GM12878 (cell line): ENCODE data around the gene DISP3. TPM values are rescaled to one million over a fixed set of nuclear protein-coding genes. Genes with fewer than 3 reads are reported as not detected.

Experiments
- ATAC-seq: fragments of 200-7000 bp; cut with Tn5 transposase; 3 replicates; pipeline ENCODE4 v1.9.1; 2020; ENCODE audit warnings: mild to moderate bottlenecking, moderate library complexity
- BruUV-seq: library from RNA; stranded (reverse); fragments of 400-500 nt; replicated peaks from 2 replicates; lab custom pipeline; 2021; lab: Mats Ljungman, UMichigan
- CTCF ChIA-PET: fragments of 300-600 bp; sonication (Branson Sonifier 250); formaldehyde crosslinking; extraction: SDS; loops from one replicate; lab custom pipeline; 2021; ENCODE audit warnings: inconsistent platforms; lab: Yijun Ruan, JAX
- POLR2A ChIA-PET: fragments of 350-600 bp; formaldehyde crosslinking; extraction: SDS; loops from one replicate; lab custom pipeline; 2021; ENCODE audit warnings: inconsistent platforms; lab: Charles Lee
- RAD21 ChIA-PET: fragments of 300-600 bp; sonication (Branson Sonifier 250); formaldehyde crosslinking; loops from one replicate; lab custom pipeline; 2023; ENCODE audit warnings: antibody characterized with exemption; ENCODE audit not compliant: unreplicated experiment; lab: Charles Lee
- SMC1A ChIA-PET: fragments of 300-600 bp; sonication (Branson Sonifier 250); formaldehyde crosslinking; loops from one replicate; lab custom pipeline; 2023; ENCODE audit not compliant: unreplicated experiment, uncharacterized antibody; lab: Charles Lee
- DNase-seq: peaks from one replicate; pipeline ENCODE4 v3.0.0-alpha.2; 2011; ENCODE audit warnings: low read depth, low spot score
- FAIRE-seq: peaks from 3 replicates; lab custom pipeline; 2011; peaks lifted over from hg19 to GRCh38; lab: Jason Lieb, UNC
- H2AFZ ChIP-seq: 2 replicates; pipeline ENCODE4 v1.6.0; 2011; ENCODE audit warnings: low read depth, low read length, control low read depth; ENCODE audit not compliant: control insufficient read depth
- H3K27ac ChIP-seq: 2 replicates; pipeline ENCODE4 v1.5.1; 2011; ENCODE audit warnings: control low read depth; ENCODE audit not compliant: control insufficient read depth, insufficient read depth
- H3K27me3 ChIP-seq, 2 experiments: replicated peaks in 1 of 2; 2 replicates each; pipeline versions ENCODE4 v1.6.0 to v1.6.1; 2011; ENCODE audit warnings: low read length in 1 of 2; ENCODE audit not compliant: control insufficient read depth in 2 of 2, insufficient read depth in 2 of 2
- H3K36me3 ChIP-seq, 2 experiments: 2 replicates each; pipeline ENCODE4 v1.5.1; 2011; ENCODE audit warnings: low read length in 1 of 2; ENCODE audit not compliant: control insufficient read depth in 2 of 2, insufficient read depth in 2 of 2
- H3K4me1 ChIP-seq: 2 replicates; pipeline ENCODE4 v1.6.1; 2011; ENCODE audit warnings: mild to moderate bottlenecking, low read length, moderate library complexity, mixed read lengths; ENCODE audit not compliant: control insufficient read depth, insufficient read depth
- H3K4me2 ChIP-seq: 2 replicates; pipeline ENCODE4 v1.6.0; 2011; ENCODE audit warnings: control low read depth; ENCODE audit not compliant: control insufficient read depth, insufficient read depth
- H3K4me3 ChIP-seq: fragments of 200-600 bp; sonication (generic); 2 replicates; pipeline ENCODE4 v1.5.1; 2016
- H3K79me2 ChIP-seq: 2 replicates; pipeline ENCODE4 v1.6.0; 2011; ENCODE audit warnings: low read length; ENCODE audit not compliant: control insufficient read depth, insufficient read depth
- H3K9ac ChIP-seq: 2 replicates; pipeline ENCODE4 v1.8.0; 2011; ENCODE audit warnings: low read length, control low read depth, mixed read lengths; ENCODE audit not compliant: control insufficient read depth, insufficient read depth
- H3K9me3 ChIP-seq: replicated peaks from 3 replicates; pipeline ENCODE4 v1.5.1; 2011; ENCODE audit warnings: mild to moderate bottlenecking, low read length; ENCODE audit not compliant: control insufficient read depth, insufficient read depth
- H4K20me1 ChIP-seq: 2 replicates; pipeline ENCODE4 v1.6.0; 2011; ENCODE audit not compliant: control insufficient read depth, insufficient read depth
- ASH2L ChIP-seq: fragments of 300-600, 200-600 bp; sonication (generic); IDR thresholded peaks from 2 replicates; pipeline ENCODE4 v1.6.1; 2017; ENCODE audit warnings: low read depth, mild to moderate bottlenecking, borderline replicate concordance
- BMI1 ChIP-seq: fragments of 450-650 bp; IDR thresholded peaks from 2 replicates; pipeline ENCODE4 v1.6.1; 2016; ENCODE audit warnings: mild to moderate bottlenecking, moderate library complexity, borderline replicate concordance
- SPI1 ChIP-seq: IDR thresholded peaks from 2 replicates; pipeline ENCODE4 v1.6.1; 2011; ENCODE audit warnings: low read depth, mild to moderate bottlenecking, low read length, moderate library complexity, borderline replicate concordance; ENCODE audit not compliant: insufficient read depth
- ZBTB33 ChIP-seq: fragments of 450-650 bp; IDR thresholded peaks from 2 replicates; pipeline ENCODE4 v1.6.1; 2017; ENCODE audit warnings: mild to moderate bottlenecking
- WGBS: methylation state at CpG from one replicate; pipeline ENCODE4 v1.1.6; 2016; ENCODE audit warnings: low lambda C conversion rate; ENCODE audit not compliant: insufficient replicate concordance, insufficient coverage; ENCODE audit errors: missing lambda C conversion rate; 5-methylcytosine and 5-hydroxymethylcytosine counted together
- in situ Hi-C: fragments of 300-500 bp; cut with MboI; formaldehyde crosslinking; loops from 9 replicates; pipeline ENCODE4 v1.14.3; 2018; ENCODE audit warnings: mixed read lengths
- intact Hi-C: fragments of 100-400 bp; cut with micrococcal nuclease; formaldehyde crosslinking; loops from one replicate; pipeline ENCODE4 v1.14.2; 2022; ENCODE audit not compliant: unreplicated experiment
- polyA plus RNA-seq, 11 experiments: library from polyadenylated mRNA; depleted of rRNA in 4 of 11; unstranded in 6 of 11; stranded (reverse) in 5 of 11; fragments of >200 nt; fragmentation: Nextera tagmentation in 4 of 11; fragmentation: Illumina TruSeq in 1 of 11; extraction: Ambion mirVana in 4 of 11; extraction: Trizol in 1 of 11; gene quantifications; 1 replicate in 1 of 11; 2 replicates in 10 of 11; pipeline versions ENCODE4 v1.2.1 to v1.2.3, GENCODE V29; 2011 to 2016; ENCODE audit warnings: inconsistent platforms in 2 of 11, missing spikeins in 2 of 11, low read depth in 1 of 11
- total RNA-seq, 4 experiments: library from RNA; depleted of rRNA in 3 of 4; stranded (reverse); fragments of >200 nt in 3 of 4; fragmentation: Illumina TruSeq in 1 of 4; extraction: Trizol in 1 of 4; gene quantifications; 2 replicates each; pipeline versions ENCODE4 v1.2.1 to v1.2.3, GENCODE V29; 2013 to 2021

Gene DISP3
- total and polyA plus RNA-seq, 10 of the 15 experiments (the other 5 are each of a cell fraction or from before 2014, with no cell fraction given) = under 0.01 to 0.18 (median 0.09) TPM; not detected in 2

GRCh38 chr1:11493972-11494655, 15.2 kb downstream of the DISP3 start:
- in situ Hi-C loops = no loop called here
- RAD21 ChIA-PET = no interaction called here

More at GRCh38 chr1:11493972-11494655, 15.2 kb downstream of the DISP3 start:
- Histone ChIP-seq H3K79me2 (no peaks in the 10 kb centered on the region), H2AFZ (no peak overlapping the region), H4K20me1 (no peaks in the 10 kb centered on the region), H3K4me2 (no peak overlapping the region), H3K4me3 (no peak overlapping the region), H3K4me1 (no peaks in the 10 kb centered on the region), H3K9me3 (no peaks in the 10 kb centered on the region; the same call in 2 of the 3 replicates), H3K27me3 (peaks cover 0 to 6% of the 10 kb centered on the region in 2 experiments; a peak in 3 of 4 replicates), H3K9ac (no peak overlapping the region), H3K27ac (no peak overlapping the region), H3K36me3 (no peaks in the 10 kb centered on the region)
- CTCF ChIA-PET = no interaction called here
- 17% methylated on average over 9 of the region's 9 CpGs for WGBS
- FAIRE-seq (no peak), DNase-seq (no peak), ATAC-seq (no peak)
- POLR2A ChIA-PET = no interaction called here
- no TSS peak for BruUV-seq
- intact Hi-C loops = no loop called here
- SMC1A ChIA-PET = no interaction called here
- TF ChIP-seq SPI1 (no peak), ZBTB33 (no peak), BMI1 (no peak), ASH2L (no peak)
